Stimulated activated CD8-positive, alpha-beta memory T cell treated with anti-CD3 and anti-CD28 coated beads, Interleukin-2, amount 100 ng/mL, for 1 hour (primary cell): Measurements from ENCODE around the gene MICALL2.
A peak's percentile ranks its signal among the peaks of the same experiment; 100 is the strongest.

Experiments used
- DNase-seq, 2 donors: peaks; one replicate each; pipeline ENCODE4 v3.0.0-alpha.2; 2020; ENCODE audit warnings: low read depth in 2 of 2

The MICALL2 gene

GRCh38 chr7:1415389-1415990 is 43.8 kb downstream of the MICALL2 start:
- no peak for DNase-seq

GRCh38 chr7:1413936-1414639 is 45.2 kb downstream of the MICALL2 start:
- no peak for DNase-seq

- peak; percentile 74 to 80 for DNase-seq
These were observed 46.7 kb downstream of the MICALL2 start for GRCh38 chr7:1412322-1413261.

GRCh38 chr7:1411414-1411813 is 47.9 kb downstream of the MICALL2 start:
- DNase-seq = no peak

- no peak for DNase-seq
These were observed 48.3 kb downstream of the MICALL2 start for GRCh38 chr7:1410992-1411391.

GRCh38 chr7:1409555-1409954 is 49.7 kb downstream of the MICALL2 start:
- no peak for DNase-seq

GRCh38 chr7:1408466-1408865 is 50.8 kb downstream of the MICALL2 start:
- no peak for DNase-seq

- DNase-seq = no peak
These were observed 51.4 kb downstream of the MICALL2 start for GRCh38 chr7:1407892-1408291.

- no peak for DNase-seq
These were observed 54.2 kb downstream of the MICALL2 start for GRCh38 chr7:1404898-1405548.

- no peak for DNase-seq
These were observed 54.8 kb downstream of the MICALL2 start for GRCh38 chr7:1404460-1404809.

GRCh38 chr7:1403638-1404459 is 55.4 kb downstream of the MICALL2 start:
- no peak for DNase-seq

GRCh38 chr7:1402791-1403637 is 56.3 kb downstream of the MICALL2 start:
- no peak for DNase-seq

- DNase-seq = no peak
These were observed 57.0 kb downstream of the MICALL2 start for GRCh38 chr7:1402110-1402790.

- DNase-seq = no peak
These were observed 58.3 kb downstream of the MICALL2 start for GRCh38 chr7:1401011-1401410.

GRCh38 chr7:1400371-1400770 is 58.9 kb downstream of the MICALL2 start:
- no peak for DNase-seq

GRCh38 chr7:1397491-1398327 is 61.6 kb downstream of the MICALL2 start:
- DNase-seq = no peak

GRCh38 chr7:1396195-1396594 is 63.1 kb downstream of the MICALL2 start:
- DNase-seq = no peak

- no peak for DNase-seq
These were observed 63.8 kb downstream of the MICALL2 start for GRCh38 chr7:1395211-1396070.
